SK-N-SH treated with all-trans-retinoic acid at 6 μM for 48 hours (cell line): ENCODE measurements around the gene SORCS3.

Source experiments
- CSDC2 ChIP-seq: fragments of 250-450 bp; sonication (Bioruptor Pico); IDR thresholded peaks from 2 replicates; pipeline ENCODE4 v1.5.0; 2020; ENCODE audit warnings: mild to moderate bottlenecking, moderate library complexity
- PATZ1 ChIP-seq: fragments of 250-450 bp; sonication (Bioruptor Pico); IDR thresholded peaks from 2 replicates; pipeline ENCODE4 v1.8.0; 2020; ENCODE audit warnings: mild to moderate bottlenecking, moderate library complexity, borderline replicate concordance
- ZNF565 ChIP-seq: fragments of 450-650 bp; formaldehyde crosslinking; conservative IDR thresholded peaks from 2 replicates; pipeline ENCODE4 v1.5.0; 2020; ENCODE audit warnings: low read depth, mild to moderate bottlenecking, moderate library complexity

- no peak for TF ChIP-seq PATZ1
- no peak for TF ChIP-seq ZNF565
- no peak for TF ChIP-seq CSDC2 (CRISPR knock-in tag)
Measured at GRCh38 chr10:104809288-104810090, 168.4 kb downstream of the SORCS3 start.
